DMS114 treated with DMSO at 0.1 percent for 48 hours (cell line): ENCODE results near the gene ASB18.
A peak's percentile ranks its signal among the peaks of the same experiment; 100 is the strongest.

Experiments used
- DNase-seq: peaks from one replicate; lab custom pipeline; 2025; ENCODE audit not compliant: unreplicated experiment; lab: John Stamatoyannopoulos, UW

ASB18 gene

GRCh38 chr2:236209996-236210395 is 54.2 kb downstream of the ASB18 start:
- no peak for DNase-seq

- DNase-seq: no peak
Measured at GRCh38 chr2:236209535-236209934, 54.7 kb downstream of the ASB18 start.

GRCh38 chr2:236208019-236208926 is 55.9 kb downstream of the ASB18 start:
- no peak for DNase-seq

GRCh38 chr2:236207472-236207871 is 56.7 kb downstream of the ASB18 start:
- no peak for DNase-seq

GRCh38 chr2:236205867-236206645 is 58.1 kb downstream of the ASB18 start:
- no peak for DNase-seq

GRCh38 chr2:236204953-236205352 is 59.3 kb downstream of the ASB18 start:
- no peak for DNase-seq

GRCh38 chr2:236200378-236200777 is 63.8 kb downstream of the ASB18 start:
- DNase-seq: no peak

GRCh38 chr2:236196366-236196765 is 67.8 kb downstream of the ASB18 start:
- DNase-seq: no peak

- no peak for DNase-seq
Measured at GRCh38 chr2:236195726-236196125, 68.5 kb downstream of the ASB18 start.

GRCh38 chr2:236194786-236195185 is 69.4 kb downstream of the ASB18 start:
- DNase-seq: no peak

GRCh38 chr2:236193026-236193425 is 71.2 kb downstream of the ASB18 start:
- DNase-seq: no peak

GRCh38 chr2:236190674-236191073 is 73.5 kb downstream of the ASB18 start:
- DNase-seq: no peak

- DNase-seq: no peak
Measured at GRCh38 chr2:236184701-236185100, 79.5 kb downstream of the ASB18 start.

GRCh38 chr2:236180831-236181453 is 83.3 kb downstream of the ASB18 start:
- peak; percentile 76 for DNase-seq

GRCh38 chr2:236180076-236180816 is 84.0 kb downstream of the ASB18 start:
- DNase-seq: no peak

- peak; percentile 29 for DNase-seq
Measured at GRCh38 chr2:236179236-236180075, 84.8 kb downstream of the ASB18 start.

- DNase-seq: no peak
Measured at GRCh38 chr2:236178890-236179235, 85.3 kb downstream of the ASB18 start.

- peak; percentile 43 for DNase-seq
Measured at GRCh38 chr2:236177967-236178889, 86.0 kb downstream of the ASB18 start.

GRCh38 chr2:236177604-236177966 is 86.6 kb downstream of the ASB18 start:
- DNase-seq: no peak
